HEK293T (cell line): ENCODE data around the gene RBBP5.

Source experiments
- CTCF ChIA-PET: fragments of 350-600 bp; formaldehyde crosslinking; extraction: SDS; loops from one replicate; lab custom pipeline; 2021; ENCODE audit warnings: antibody characterized with exemption, inconsistent platforms; lab: Yijun Ruan, JAX
- POLR2A ChIA-PET: fragments of 350-600 bp; formaldehyde crosslinking; extraction: SDS; loops from one replicate; lab custom pipeline; 2020; ENCODE audit warnings: antibody characterized with exemption, inconsistent platforms; lab: Yijun Ruan, JAX
- DNase-seq: peaks from one replicate; pipeline ENCODE4 v3.0.0; 2012; ENCODE audit warnings: mixed read lengths; ENCODE audit errors: extremely low spot score
- ARNT ChIP-seq: fragments of 450-650 bp; IDR thresholded peaks from 2 replicates; pipeline ENCODE4 v1.6.1; 2017; ENCODE audit warnings: mild to moderate bottlenecking
- BHLHE40 ChIP-seq: fragments of 450-650 bp; IDR thresholded peaks from 2 replicates; pipeline ENCODE4 v1.6.1; 2016; ENCODE audit warnings: mild to moderate bottlenecking, moderate library complexity, borderline replicate concordance
- CTBP1 ChIP-seq: fragments of 450-650 bp; IDR thresholded peaks from 2 replicates; pipeline ENCODE4 v1.6.1; 2016; ENCODE audit warnings: borderline replicate concordance
- ELF4 ChIP-seq: fragments of 450-650 bp; IDR thresholded peaks from 2 replicates; pipeline ENCODE4 v1.6.1; 2017; ENCODE audit warnings: antibody characterized with exemption
- FOXA1 ChIP-seq: fragments of 450-650 bp; IDR thresholded peaks from 2 replicates; pipeline ENCODE4 v1.6.1; 2016; ENCODE audit warnings: mild to moderate bottlenecking
- FOXK2 ChIP-seq: fragments of 450-650 bp; IDR thresholded peaks from 2 replicates; pipeline ENCODE4 v1.6.1; 2016; ENCODE audit warnings: mild to moderate bottlenecking
- FOXM1 ChIP-seq: fragments of 450-650 bp; IDR thresholded peaks from 2 replicates; pipeline ENCODE4 v1.6.1; 2017; ENCODE audit warnings: mild to moderate bottlenecking, borderline replicate concordance
- HDGF ChIP-seq: fragments of 450-650 bp; IDR thresholded peaks from 2 replicates; pipeline ENCODE4 v1.6.1; 2017; ENCODE audit warnings: antibody characterized with exemption, borderline replicate concordance
- L3MBTL2 ChIP-seq: fragments of 450-650 bp; conservative IDR thresholded peaks from 2 replicates; pipeline ENCODE4 v1.6.1; 2016; ENCODE audit warnings: mild to moderate bottlenecking
- LEF1 ChIP-seq: fragments of 450-650 bp; IDR thresholded peaks from 2 replicates; pipeline ENCODE4 v1.6.1; 2017; ENCODE audit warnings: mild to moderate bottlenecking, borderline replicate concordance
- NFRKB ChIP-seq: fragments of 450-650 bp; IDR thresholded peaks from 2 replicates; pipeline ENCODE4 v1.6.1; 2016; ENCODE audit warnings: mild to moderate bottlenecking, moderate library complexity
- PKNOX1 ChIP-seq: fragments of 450-650 bp; IDR thresholded peaks from 2 replicates; pipeline ENCODE4 v1.6.1; 2016
- SP1 ChIP-seq: fragments of 450-650 bp; IDR thresholded peaks from 2 replicates; pipeline ENCODE4 v1.6.1; 2017
- SUZ12 ChIP-seq: fragments of 450-650 bp; IDR thresholded peaks from 2 replicates; pipeline ENCODE4 v1.6.1; 2016; ENCODE audit warnings: mild to moderate bottlenecking
- TARDBP ChIP-seq: fragments of 450-650 bp; IDR thresholded peaks from 2 replicates; pipeline ENCODE4 v1.6.1; 2016
- ZNF384 ChIP-seq: fragments of 450-650 bp; IDR thresholded peaks from 2 replicates; pipeline ENCODE4 v1.6.1; 2016

RBBP5 gene

GRCh38 chr1:205056188-205056611, 65.6 kb downstream of the RBBP5 start:
- POLR2A ChIA-PET, result no interaction called here
- TF ChIP-seq SUZ12 (no peak), PKNOX1 (no peak), SP1 (no peak), HDGF (no peak), ELF4 (no peak)
- CTCF ChIA-PET, result interaction anchor here (0.6 to 1.3 kb wide), 2 partner anchors 173 to 200 kb away, joined by 3 read pairs; no protein-coding TSS in a partner anchor
- no peak for DNase-seq

- POLR2A ChIA-PET, result no interaction called here
- CTCF ChIA-PET, result interaction anchor here (1.0 kb wide), 1 partner anchor 113 kb away, joined by 3 read pairs; no protein-coding TSS in a partner anchor
- TF ChIP-seq PKNOX1, result no peak
- no peak for TF ChIP-seq ZNF384
- TF ChIP-seq CTBP1, result no peak
- no peak for TF ChIP-seq FOXA1
- no peak for TF ChIP-seq BHLHE40
- TF ChIP-seq NFRKB, result no peak
- no peak for TF ChIP-seq FOXM1
- no peak for TF ChIP-seq HDGF
- no peak for TF ChIP-seq SP1
- no peak for DNase-seq
Observed at GRCh38 chr1:205054013-205054412, 67.8 kb downstream of the RBBP5 start.

GRCh38 chr1:205053296-205053695, 68.5 kb downstream of the RBBP5 start:
- ChIA-PET POLR2A (no interaction called here), CTCF (interaction anchor here (7.3 kb wide), 1 partner anchor 9 kb away, joined by 44 read pairs; no protein-coding TSS in a partner anchor)
- DNase-seq, result no peak
- no peak for TF ChIP-seq FOXM1
- no peak for TF ChIP-seq CTBP1
- TF ChIP-seq ELF4, result no peak
- TF ChIP-seq ZNF384, result no peak
- no peak for TF ChIP-seq HDGF
- no peak for TF ChIP-seq SP1
- TF ChIP-seq NFRKB, result no peak
- no peak for TF ChIP-seq LEF1
- no peak for TF ChIP-seq PKNOX1
- no peak for TF ChIP-seq L3MBTL2
- no peak for TF ChIP-seq BHLHE40
- no peak for TF ChIP-seq FOXK2
- TF ChIP-seq ARNT, result no peak
- TF ChIP-seq SUZ12, result no peak
- TF ChIP-seq TARDBP, result no peak
- TF ChIP-seq FOXA1, result no peak

- CTCF ChIA-PET, result interaction anchor here (1.1 to 7.3 kb wide), 3 partner anchors 9 to 63 kb away, joined by 3 to 44 read pairs (median 4); no protein-coding TSS in a partner anchor
- TF ChIP-seq ELF4, result no peak
- no peak for TF ChIP-seq HDGF
- no peak for TF ChIP-seq PKNOX1
- TF ChIP-seq FOXK2, result no peak
- no peak for TF ChIP-seq L3MBTL2
- no peak for TF ChIP-seq FOXM1
- no peak for TF ChIP-seq SP1
- TF ChIP-seq TARDBP, result no peak
- no peak for TF ChIP-seq ZNF384
- TF ChIP-seq LEF1, result no peak
- no peak for TF ChIP-seq CTBP1
- TF ChIP-seq BHLHE40, result no peak
- TF ChIP-seq ARNT, result no peak
- TF ChIP-seq SUZ12, result no peak
- no peak for TF ChIP-seq FOXA1
- TF ChIP-seq NFRKB, result no peak
- DNase-seq, result no peak
- POLR2A ChIA-PET, result no interaction called here
Observed at GRCh38 chr1:205052690-205053089, 69.1 kb downstream of the RBBP5 start.

GRCh38 chr1:205049479-205049878, 72.3 kb downstream of the RBBP5 start:
- DNase-seq, result no peak
- CTCF ChIA-PET, result interaction anchor here (7.3 kb wide), 1 partner anchor 13 kb away, joined by 44 read pairs; no protein-coding TSS in a partner anchor
- POLR2A ChIA-PET, result no interaction called here
- TF ChIP-seq FOXM1, result no peak
- TF ChIP-seq LEF1, result no peak
- TF ChIP-seq L3MBTL2, result no peak
- TF ChIP-seq HDGF, result no peak
- no peak for TF ChIP-seq FOXA1
- TF ChIP-seq BHLHE40, result no peak
- no peak for TF ChIP-seq TARDBP
- no peak for TF ChIP-seq ZNF384
- TF ChIP-seq PKNOX1, result no peak
- no peak for TF ChIP-seq ARNT
- TF ChIP-seq NFRKB, result no peak
- TF ChIP-seq SUZ12, result no peak
- no peak for TF ChIP-seq CTBP1
- no peak for TF ChIP-seq SP1
- no peak for TF ChIP-seq FOXK2
- no peak for TF ChIP-seq ELF4
